ENCODE data around the gene SKAP1. TPM values are rescaled to one million over a fixed set of nuclear protein-coding genes. Genes with fewer than 3 reads are reported as not detected.
"Not testable (repeated sequence)": the region's sequence is repeated elsewhere in the genome, so short reads cannot be mapped to it uniquely, and the experiment has no call there.

Gene SKAP1
- total RNA-seq, 4 donors from 2014 or later: 0.33 to 2.1 (median 1.0) TPM

DNA sequence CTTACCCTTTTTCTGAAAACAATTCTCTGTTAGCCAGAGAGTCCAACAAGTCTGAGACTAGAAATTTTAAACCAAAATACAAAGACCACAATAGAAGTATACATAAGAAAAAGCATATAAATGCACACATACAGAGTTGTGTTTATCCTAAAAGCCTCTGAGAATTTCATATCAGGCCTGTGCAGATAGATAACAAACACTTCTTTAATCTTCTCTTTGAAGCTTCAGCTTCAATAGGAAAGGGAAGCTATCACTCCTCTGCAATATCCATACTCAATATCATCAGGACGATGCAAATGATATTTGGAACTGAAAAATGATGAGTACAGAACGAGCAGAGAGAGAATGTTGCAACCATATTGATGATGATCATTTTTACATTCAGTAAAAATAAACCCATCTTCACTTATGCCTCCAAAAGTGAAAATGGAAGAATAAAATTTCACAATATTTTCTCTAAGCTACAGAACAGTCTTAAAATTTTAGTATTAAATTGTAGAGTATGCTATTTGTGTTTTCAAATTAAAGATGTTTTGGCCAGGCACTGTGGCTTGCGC, 61.6 kb downstream of the SKAP1 start:
- Histone ChIP-seq H3K27me3 (peaks cover under 1% of the 10 kb centered on the region), H3K4me1 (no peaks in the 10 kb centered on the region), H3K4me3 (replicated peaks in 1 of 3) (no peak overlapping the region), H3K27ac (no peak overlapping the region), H3K36me3 (no peaks in the 10 kb centered on the region), H3K9me3 (no peaks in the 10 kb centered on the region)
- intact Hi-C loops (cut with DNase I): no loop called here
- DNase-seq: no peak
- TF ChIP-seq CTCF (IDR thresholded peaks at IDR 0.05) (no peak), POLR2A (IDR thresholded peaks at IDR 0.05) (no peak)
- 72 to 84% methylated on average over 3 of the region's 3 CpGs for WGBS, 2 donors

GRCh38 chr17:48363161-48363560, 66.9 kb downstream of the SKAP1 start:
- no peak overlapping the region for H3K27ac ChIP-seq
- no peak for DNase-seq
- H3K27me3 ChIP-seq: peaks cover 6% of the 10 kb centered on the region
- no peaks in the 10 kb centered on the region for H3K9me3 ChIP-seq
- TF ChIP-seq POLR2A (IDR thresholded peaks at IDR 0.05) (no peak), CTCF (IDR thresholded peaks at IDR 0.05) (no peak)
- no peak overlapping the region for H3K4me3 ChIP-seq (replicated peaks in 1 of 3)
- H3K4me1 ChIP-seq: no peaks in the 10 kb centered on the region
- H3K36me3 ChIP-seq: no peaks in the 10 kb centered on the region
- 61 to 64% methylated on average over 1 of the region's 1 CpG for WGBS, 2 donors
- intact Hi-C loops (cut with DNase I): no loop called here

GRCh38 chr17:48360861-48361633, 69.0 kb downstream of the SKAP1 start:
- intact Hi-C loops (cut with DNase I); H3K36me3 ChIP-seq; H3K4me3 ChIP-seq (replicated peaks in 1 of 3); DNase-seq; H3K27ac ChIP-seq; H3K27me3 ChIP-seq; H3K4me1 ChIP-seq; H3K9me3 ChIP-seq: not testable (repeated sequence)
- 82 to 85% methylated on average over 11 of the region's 11 CpGs for WGBS, 2 donors

DNA sequence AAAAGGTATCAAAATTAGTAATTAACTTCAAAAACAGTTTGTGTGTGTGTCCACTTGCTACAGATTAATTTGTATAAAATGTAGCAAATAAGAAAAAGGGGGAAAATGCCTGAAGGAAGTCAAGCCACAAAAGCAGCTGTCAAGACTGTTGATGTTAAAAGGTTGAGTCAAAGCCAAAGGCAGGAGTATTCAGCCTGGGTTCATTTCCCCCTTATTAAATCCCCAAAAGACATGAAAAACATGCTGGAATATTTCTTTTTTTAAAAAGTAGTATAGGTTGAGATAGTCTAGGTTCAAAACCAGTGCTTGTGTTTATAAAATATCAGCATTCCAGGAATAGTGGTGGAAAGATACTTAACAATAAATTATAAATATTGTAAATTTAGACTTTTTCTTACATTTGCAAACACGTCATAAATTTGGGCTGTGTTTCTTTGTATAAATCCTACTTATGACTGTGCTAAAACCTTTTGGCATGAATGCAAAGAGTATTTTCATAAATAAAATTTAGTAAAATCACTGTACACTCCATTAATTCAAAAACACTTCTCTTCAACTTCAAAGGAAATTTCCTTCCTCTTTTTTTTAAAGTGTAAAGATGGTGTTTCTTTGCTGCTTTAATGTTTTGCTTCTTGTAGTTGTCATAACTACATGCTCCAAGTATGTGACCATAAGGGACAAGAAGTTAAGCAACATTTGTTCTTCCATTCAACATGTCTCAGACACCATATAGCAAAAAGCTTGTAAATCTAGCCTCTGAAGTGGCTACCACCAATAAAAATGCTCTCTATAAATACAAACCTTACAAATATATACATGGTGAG, 72.0 kb downstream of the SKAP1 start:
- no peak for DNase-seq
- TF ChIP-seq POLR2A (IDR thresholded peaks at IDR 0.05) (no peak), CTCF (IDR thresholded peaks at IDR 0.05) (no peak)
- no peaks in the 10 kb centered on the region for H3K36me3 ChIP-seq
- no peaks in the 10 kb centered on the region for H3K9me3 ChIP-seq
- intact Hi-C loops (cut with DNase I): no loop called here
- 77 to 85% methylated on average over 1 of the region's 1 CpG for WGBS, 2 donors
- H3K27ac ChIP-seq: no peak overlapping the region
- peaks cover 2% of the 10 kb centered on the region for H3K27me3 ChIP-seq
- H3K4me3 ChIP-seq (replicated peaks in 1 of 3): no peak overlapping the region
- H3K4me1 ChIP-seq: no peaks in the 10 kb centered on the region

- no peaks in the 10 kb centered on the region for H3K4me1 ChIP-seq
- no peaks in the 10 kb centered on the region for H3K36me3 ChIP-seq
- no peak overlapping the region for H3K4me3 ChIP-seq (replicated peaks in 1 of 3)
- intact Hi-C loops (cut with DNase I): no loop called here
- DNase-seq: no peak
- no peak for TF ChIP-seq CTCF (IDR thresholded peaks at IDR 0.05)
- no peak for TF ChIP-seq POLR2A (IDR thresholded peaks at IDR 0.05)
- no peak overlapping the region for H3K27ac ChIP-seq
- WGBS, 2 donors: 86% methylated on average over 2 of the region's 2 CpGs
- no peaks in the 10 kb centered on the region for H3K9me3 ChIP-seq
- no peaks in the 10 kb centered on the region for H3K27me3 ChIP-seq
Observed at GRCh38 chr17:48356866-48357265, 73.1 kb downstream of the SKAP1 start.

Measured in thyroid gland (tissue), 4 donors.